ENCODE data around the gene PAAF1.
A peak's percentile ranks its signal among the peaks of the same experiment; 100 is the strongest.

PAAF1 gene

DNA sequence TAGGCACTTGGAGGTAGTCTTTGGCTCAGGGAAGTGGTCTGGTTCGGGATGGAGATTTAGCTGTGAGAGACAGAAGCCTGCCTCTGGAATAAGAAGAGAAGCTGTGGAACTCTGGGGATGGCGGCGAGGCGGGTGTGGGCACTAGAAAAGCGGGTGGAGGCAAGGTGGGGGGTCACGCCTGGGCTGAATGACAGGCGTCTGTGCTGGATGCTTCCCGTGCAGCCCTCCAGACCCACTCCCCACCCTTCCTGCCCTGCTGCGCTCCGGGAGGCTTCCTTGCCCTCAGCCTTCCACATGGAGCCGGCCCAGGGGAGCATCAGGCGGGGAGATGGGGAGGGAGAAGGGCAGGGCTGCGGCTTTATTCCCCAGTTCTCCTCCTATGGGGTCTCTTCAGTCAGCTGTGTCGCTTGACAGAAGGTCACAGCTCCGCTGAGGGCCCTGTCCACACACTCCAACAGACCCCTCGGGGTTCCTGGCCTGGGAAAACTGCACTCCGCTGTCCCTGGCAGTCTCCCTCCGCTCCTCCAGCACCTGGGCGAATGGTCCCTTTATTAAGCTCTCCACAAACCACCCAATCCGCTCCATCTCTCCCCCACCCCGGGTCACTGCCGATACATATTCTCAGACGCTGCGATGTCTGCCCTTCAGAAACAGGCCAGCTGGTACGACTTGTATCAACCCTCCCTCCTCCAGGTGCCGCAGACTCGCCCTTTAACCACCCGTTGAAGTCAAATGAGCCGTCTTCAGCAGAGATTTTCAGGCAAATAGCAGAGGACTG, 80.3 kb downstream of the PAAF1 start:
- no peak overlapping the region for H3K4me3 Mint-ChIP-seq
- TF ChIP-seq, protein P1, sequence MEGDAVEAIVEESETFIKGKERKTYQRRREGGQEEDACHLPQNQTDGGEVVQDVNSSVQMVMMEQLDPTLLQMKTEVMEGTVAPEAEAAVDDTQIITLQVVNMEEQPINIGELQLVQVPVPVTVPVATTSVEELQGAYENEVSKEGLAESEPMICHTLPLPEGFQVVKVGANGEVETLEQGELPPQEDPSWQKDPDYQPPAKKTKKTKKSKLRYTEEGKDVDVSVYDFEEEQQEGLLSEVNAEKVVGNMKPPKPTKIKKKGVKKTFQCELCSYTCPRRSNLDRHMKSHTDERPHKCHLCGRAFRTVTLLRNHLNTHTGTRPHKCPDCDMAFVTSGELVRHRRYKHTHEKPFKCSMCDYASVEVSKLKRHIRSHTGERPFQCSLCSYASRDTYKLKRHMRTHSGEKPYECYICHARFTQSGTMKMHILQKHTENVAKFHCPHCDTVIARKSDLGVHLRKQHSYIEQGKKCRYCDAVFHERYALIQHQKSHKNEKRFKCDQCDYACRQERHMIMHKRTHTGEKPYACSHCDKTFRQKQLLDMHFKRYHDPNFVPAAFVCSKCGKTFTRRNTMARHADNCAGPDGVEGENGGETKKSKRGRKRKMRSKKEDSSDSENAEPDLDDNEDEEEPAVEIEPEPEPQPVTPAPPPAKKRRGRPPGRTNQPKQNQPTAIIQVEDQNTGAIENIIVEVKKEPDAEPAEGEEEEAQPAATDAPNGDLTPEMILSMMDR (IDR thresholded peaks at IDR 0.05; ENCODE audit: unreplicated experiment in 3 of 3): no peak

DNA sequence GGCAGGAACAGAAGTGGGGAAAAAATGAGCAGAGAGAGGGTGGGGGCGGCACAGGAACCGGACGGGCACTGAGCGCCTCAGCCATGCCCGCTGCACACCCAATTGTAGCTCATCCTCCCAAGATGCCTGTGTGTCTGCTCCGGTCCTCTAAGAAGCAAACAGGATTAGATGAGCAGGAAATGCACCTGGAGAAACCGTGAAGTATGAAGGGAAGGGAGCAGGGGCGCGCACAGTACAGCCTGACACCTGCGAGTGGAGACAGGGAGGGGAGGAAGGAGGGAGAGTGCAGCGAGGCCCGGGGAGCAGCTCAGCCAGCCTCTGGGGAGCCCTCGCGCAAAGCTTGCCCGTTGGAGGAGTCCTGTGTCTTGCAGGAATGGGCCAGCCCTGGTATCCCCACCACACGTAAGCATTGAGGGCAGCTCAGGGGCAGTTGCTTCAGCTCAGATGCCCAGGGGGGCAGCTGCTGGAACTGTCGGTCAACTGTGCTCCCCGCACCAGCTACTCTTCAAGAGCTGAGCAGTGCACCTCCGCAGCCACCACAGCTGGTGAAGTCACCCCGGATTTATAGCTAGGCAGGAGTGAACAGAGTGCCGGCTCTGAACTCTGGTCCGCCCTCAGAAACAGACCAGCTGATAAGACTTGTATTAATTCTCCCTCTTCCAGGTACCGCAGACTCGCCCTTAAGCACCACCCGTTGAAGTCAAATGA, 81.0 kb downstream of the PAAF1 start:
- TF ChIP-seq, protein P1 (IDR thresholded peaks at IDR 0.05; ENCODE audit: unreplicated experiment in 3 of 3): no peak
- peaks cover 9% of the 10 kb centered on the region for H3K27me3 Mint-ChIP-seq (ENCODE audit: low read depth)
- no peaks in the 10 kb centered on the region for H3K36me3 Mint-ChIP-seq (ENCODE audit: low read depth)
- H3K9me3 Mint-ChIP-seq: no peaks in the 10 kb centered on the region
- H3K27ac Mint-ChIP-seq: peak overlapping the region in 2 of 3 experiments; percentile 38 to 53
- H3K4me1 Mint-ChIP-seq: no peaks in the 10 kb centered on the region
- no peak overlapping the region for H3K4me3 Mint-ChIP-seq

More for the DNA sequence above, 80.3 kb downstream of the PAAF1 start:
- Mint-ChIP-seq H3K36me3 (ENCODE audit: low read depth) (no peaks in the 10 kb centered on the region), H3K27ac (peak overlapping the region in 2 of 3 experiments; percentile 38 to 53), H3K4me1 (peaks cover 2% of the 10 kb centered on the region), H3K9me3 (no peaks in the 10 kb centered on the region), H3K27me3 (ENCODE audit: low read depth) (peaks cover 9% of the 10 kb centered on the region)

DNA sequence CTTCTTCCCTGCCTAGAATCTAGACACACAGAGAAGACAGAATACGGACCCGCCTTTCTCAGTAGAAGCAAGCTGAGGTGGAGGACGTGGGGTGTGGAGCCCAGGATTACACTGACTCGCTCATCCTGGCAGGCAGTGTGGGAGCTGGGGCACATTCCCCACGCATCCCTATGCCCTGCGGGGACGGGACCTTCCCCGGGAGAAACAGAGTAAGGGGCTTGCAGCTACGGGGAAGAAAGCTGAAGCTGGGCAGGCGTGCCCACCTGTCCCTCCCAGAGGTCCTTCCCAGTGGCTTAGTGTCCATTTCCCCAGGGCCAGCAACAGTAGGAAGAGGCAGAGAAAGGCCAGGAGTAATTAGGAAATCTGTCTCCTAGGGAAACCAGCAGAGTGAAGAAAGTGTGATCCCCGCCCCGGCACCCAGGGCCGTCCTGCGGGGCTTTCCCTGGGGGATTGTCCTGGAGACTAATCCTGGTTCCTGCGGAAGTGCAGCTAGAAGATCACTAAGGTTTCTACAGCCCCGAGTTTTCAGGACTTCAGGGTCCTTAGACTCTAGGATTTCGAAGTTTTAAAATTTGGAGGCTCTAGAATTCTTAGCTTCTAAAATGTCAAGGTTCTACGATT, 81.8 kb downstream of the PAAF1 start:
- H3K27ac Mint-ChIP-seq: no peak overlapping the region
- TF ChIP-seq, protein P1 (IDR thresholded peaks at IDR 0.05; ENCODE audit: unreplicated experiment in 3 of 3): no peak
- H3K27me3 Mint-ChIP-seq (ENCODE audit: low read depth): peaks cover 9% of the 10 kb centered on the region
- no peak overlapping the region for H3K4me3 Mint-ChIP-seq
- no peaks in the 10 kb centered on the region for H3K36me3 Mint-ChIP-seq (ENCODE audit: low read depth)
- H3K4me1 Mint-ChIP-seq: no peaks in the 10 kb centered on the region
- no peaks in the 10 kb centered on the region for H3K9me3 Mint-ChIP-seq

DNA sequence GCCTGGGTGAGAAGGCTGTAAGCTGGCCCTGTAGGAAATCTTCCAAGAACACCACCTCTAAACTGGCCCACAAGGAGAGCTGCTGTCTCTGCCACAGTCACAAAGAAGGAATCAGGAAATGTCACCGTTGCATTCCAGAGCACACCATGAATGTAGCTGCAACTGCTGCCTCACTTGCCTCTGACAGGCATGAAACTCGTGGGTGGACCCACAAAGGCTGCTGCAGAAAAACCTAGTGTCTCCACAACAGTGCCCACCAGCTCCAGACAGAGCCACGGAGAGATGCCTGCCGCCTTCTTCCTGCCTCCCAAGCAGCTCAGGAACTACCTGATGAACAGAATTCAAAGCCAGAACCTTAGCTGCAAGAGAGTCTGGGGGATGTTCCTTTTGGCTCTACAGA, 84.5 kb downstream of the PAAF1 start:
- no peaks in the 10 kb centered on the region for H3K9me3 Mint-ChIP-seq
- no peak overlapping the region for H3K4me3 Mint-ChIP-seq
- H3K36me3 Mint-ChIP-seq (ENCODE audit: low read depth): no peaks in the 10 kb centered on the region
- no peak overlapping the region for H3K27ac Mint-ChIP-seq
- H3K27me3 Mint-ChIP-seq (ENCODE audit: low read depth): peaks cover 17% of the 10 kb centered on the region
- TF ChIP-seq, protein P1 (IDR thresholded peaks at IDR 0.05; ENCODE audit: unreplicated experiment in 3 of 3): no peak
- no peaks in the 10 kb centered on the region for H3K4me1 Mint-ChIP-seq

DNA sequence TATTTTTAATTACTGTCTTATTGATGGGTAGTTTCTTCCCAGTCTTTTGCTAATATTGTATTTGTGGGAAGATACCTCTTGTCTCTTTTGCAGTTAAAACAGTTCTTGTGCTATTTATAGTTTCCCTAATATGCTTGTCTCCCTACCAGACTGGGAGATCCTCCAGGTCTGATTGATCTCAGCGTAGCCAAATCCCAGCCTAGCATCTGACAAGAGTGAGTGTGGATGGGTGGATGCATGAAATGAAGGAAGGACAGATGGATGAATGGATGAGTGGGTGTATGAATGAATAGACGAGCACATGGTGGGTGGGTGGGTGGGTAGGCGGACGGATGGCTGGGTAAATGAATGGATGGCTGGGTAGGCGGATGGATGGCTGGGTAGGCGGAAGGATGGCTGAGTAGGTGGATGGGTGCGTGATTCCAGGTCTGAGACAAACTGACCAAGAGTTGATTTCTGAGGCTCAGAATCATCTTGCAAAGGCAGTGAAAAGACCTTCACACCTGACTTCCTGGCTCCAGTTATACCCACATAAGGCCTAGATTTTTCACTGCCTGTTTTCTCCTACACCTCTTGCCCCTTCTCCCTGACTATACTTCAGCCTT, 85.4 kb downstream of the PAAF1 start:
- H3K9me3 Mint-ChIP-seq: no peaks in the 10 kb centered on the region
- H3K4me1 Mint-ChIP-seq: no peaks in the 10 kb centered on the region
- TF ChIP-seq, protein P1 (IDR thresholded peaks at IDR 0.05; ENCODE audit: unreplicated experiment in 3 of 3): no peak
- no peak overlapping the region for H3K27ac Mint-ChIP-seq
- no peak overlapping the region for H3K4me3 Mint-ChIP-seq
- no peaks in the 10 kb centered on the region for H3K36me3 Mint-ChIP-seq (ENCODE audit: low read depth)
- H3K27me3 Mint-ChIP-seq (ENCODE audit: low read depth): peaks cover 17% of the 10 kb centered on the region
